ENCODE measurements around the gene SLC22A13.

DNA sequence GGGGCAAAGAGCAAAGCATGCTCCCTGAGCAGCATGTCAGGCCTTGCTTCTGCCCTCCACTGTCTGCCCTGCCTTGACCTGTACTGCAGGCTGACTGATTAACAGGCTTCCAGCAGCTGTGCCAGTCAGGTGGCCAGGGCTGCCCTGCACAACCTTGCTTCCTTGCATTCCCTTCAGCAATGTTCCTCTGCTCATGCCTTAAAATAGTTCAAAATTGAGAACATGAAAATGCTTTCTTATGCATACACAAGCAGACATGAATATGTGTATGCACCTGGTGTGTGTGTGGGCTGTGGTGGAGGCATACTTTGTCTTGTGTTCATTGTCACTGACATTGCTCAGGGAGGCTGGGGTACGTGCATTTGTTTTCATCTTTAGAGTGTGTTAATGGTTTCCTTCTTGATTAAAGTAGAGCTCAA lies 1.2 kb upstream of the SLC22A13 start:
- TF ChIP-seq, protein P1, sequence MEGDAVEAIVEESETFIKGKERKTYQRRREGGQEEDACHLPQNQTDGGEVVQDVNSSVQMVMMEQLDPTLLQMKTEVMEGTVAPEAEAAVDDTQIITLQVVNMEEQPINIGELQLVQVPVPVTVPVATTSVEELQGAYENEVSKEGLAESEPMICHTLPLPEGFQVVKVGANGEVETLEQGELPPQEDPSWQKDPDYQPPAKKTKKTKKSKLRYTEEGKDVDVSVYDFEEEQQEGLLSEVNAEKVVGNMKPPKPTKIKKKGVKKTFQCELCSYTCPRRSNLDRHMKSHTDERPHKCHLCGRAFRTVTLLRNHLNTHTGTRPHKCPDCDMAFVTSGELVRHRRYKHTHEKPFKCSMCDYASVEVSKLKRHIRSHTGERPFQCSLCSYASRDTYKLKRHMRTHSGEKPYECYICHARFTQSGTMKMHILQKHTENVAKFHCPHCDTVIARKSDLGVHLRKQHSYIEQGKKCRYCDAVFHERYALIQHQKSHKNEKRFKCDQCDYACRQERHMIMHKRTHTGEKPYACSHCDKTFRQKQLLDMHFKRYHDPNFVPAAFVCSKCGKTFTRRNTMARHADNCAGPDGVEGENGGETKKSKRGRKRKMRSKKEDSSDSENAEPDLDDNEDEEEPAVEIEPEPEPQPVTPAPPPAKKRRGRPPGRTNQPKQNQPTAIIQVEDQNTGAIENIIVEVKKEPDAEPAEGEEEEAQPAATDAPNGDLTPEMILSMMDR (conservative IDR thresholded peaks at IDR 0.05 in 1 of 2, IDR thresholded peaks at IDR 0.05 in 1 of 2; ENCODE audit: low read depth in 1 of 2, low read length in 2 of 2) = no peak
- TF ChIP-seq EZH2 (IDR thresholded peaks at IDR 0.05; ENCODE audit: low read length, missing control alignments) = no peak
